ENCODE results near the gene ZNF821.

GRCh38 chr16:71896764-71897368 lies 12.9 kb upstream of the ZNF821 start:
- no peak for TF ChIP-seq POLR2AphosphoS5 (IDR thresholded peaks at IDR 0.05; ENCODE audit: low read depth, low read length)
- TF ChIP-seq, protein P1, sequence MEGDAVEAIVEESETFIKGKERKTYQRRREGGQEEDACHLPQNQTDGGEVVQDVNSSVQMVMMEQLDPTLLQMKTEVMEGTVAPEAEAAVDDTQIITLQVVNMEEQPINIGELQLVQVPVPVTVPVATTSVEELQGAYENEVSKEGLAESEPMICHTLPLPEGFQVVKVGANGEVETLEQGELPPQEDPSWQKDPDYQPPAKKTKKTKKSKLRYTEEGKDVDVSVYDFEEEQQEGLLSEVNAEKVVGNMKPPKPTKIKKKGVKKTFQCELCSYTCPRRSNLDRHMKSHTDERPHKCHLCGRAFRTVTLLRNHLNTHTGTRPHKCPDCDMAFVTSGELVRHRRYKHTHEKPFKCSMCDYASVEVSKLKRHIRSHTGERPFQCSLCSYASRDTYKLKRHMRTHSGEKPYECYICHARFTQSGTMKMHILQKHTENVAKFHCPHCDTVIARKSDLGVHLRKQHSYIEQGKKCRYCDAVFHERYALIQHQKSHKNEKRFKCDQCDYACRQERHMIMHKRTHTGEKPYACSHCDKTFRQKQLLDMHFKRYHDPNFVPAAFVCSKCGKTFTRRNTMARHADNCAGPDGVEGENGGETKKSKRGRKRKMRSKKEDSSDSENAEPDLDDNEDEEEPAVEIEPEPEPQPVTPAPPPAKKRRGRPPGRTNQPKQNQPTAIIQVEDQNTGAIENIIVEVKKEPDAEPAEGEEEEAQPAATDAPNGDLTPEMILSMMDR (IDR thresholded peaks at IDR 0.05): no peak
